Type B pancreatic cell (in vitro differentiated cells): Measurements from ENCODE around the gene PREP. TPM values are rescaled to one million over a fixed set of nuclear protein-coding genes. Genes with fewer than 3 reads are reported as not detected.

ENCODE experiments used
- DNase-seq: peaks from one replicate; pipeline ENCODE4 v3.0.0; 2021; ENCODE audit warnings: mixed read lengths; ENCODE audit not compliant: unreplicated experiment; ENCODE audit errors: extremely low spot score
- H3K27ac Mint-ChIP-seq: 2 replicates; pipeline ENCODE4 v1.8.0; 2021; ENCODE audit warnings: mild to moderate bottlenecking, mixed read lengths
- H3K27me3 Mint-ChIP-seq: 2 replicates; pipeline ENCODE4 v1.8.0; 2021; ENCODE audit warnings: mixed read lengths
- H3K36me3 Mint-ChIP-seq: 2 replicates; pipeline ENCODE4 v1.8.0; 2021; ENCODE audit warnings: mixed read lengths
- H3K4me1 Mint-ChIP-seq: one replicate; pipeline ENCODE4 v1.8.0; 2021; ENCODE audit warnings: mixed read lengths; ENCODE audit not compliant: unreplicated experiment
- H3K4me3 Mint-ChIP-seq: 2 replicates; pipeline ENCODE4 v1.8.0; 2021; ENCODE audit warnings: mild to moderate bottlenecking, mixed read lengths
- H3K9me3 Mint-ChIP-seq: 2 replicates; pipeline ENCODE4 v1.8.0; 2021; ENCODE audit warnings: mixed read lengths
- total RNA-seq: library from RNA; stranded (reverse); gene quantifications from 2 replicates; pipeline ENCODE4 v1.2.1, GENCODE V29; 2021; ENCODE audit warnings: low replicate concordance
- TF ChIP-seq, protein P1 (sequence below): fragments of 200-600 bp; sonication (generic); conservative IDR thresholded peaks from 2 replicates; pipeline ENCODE4 v1.5.0; 2021; ENCODE audit warnings: antibody characterized with exemption, mild to moderate bottlenecking

PREP gene
- total RNA-seq, 1 donor from 2014 or later = 54.4 TPM

DNA sequence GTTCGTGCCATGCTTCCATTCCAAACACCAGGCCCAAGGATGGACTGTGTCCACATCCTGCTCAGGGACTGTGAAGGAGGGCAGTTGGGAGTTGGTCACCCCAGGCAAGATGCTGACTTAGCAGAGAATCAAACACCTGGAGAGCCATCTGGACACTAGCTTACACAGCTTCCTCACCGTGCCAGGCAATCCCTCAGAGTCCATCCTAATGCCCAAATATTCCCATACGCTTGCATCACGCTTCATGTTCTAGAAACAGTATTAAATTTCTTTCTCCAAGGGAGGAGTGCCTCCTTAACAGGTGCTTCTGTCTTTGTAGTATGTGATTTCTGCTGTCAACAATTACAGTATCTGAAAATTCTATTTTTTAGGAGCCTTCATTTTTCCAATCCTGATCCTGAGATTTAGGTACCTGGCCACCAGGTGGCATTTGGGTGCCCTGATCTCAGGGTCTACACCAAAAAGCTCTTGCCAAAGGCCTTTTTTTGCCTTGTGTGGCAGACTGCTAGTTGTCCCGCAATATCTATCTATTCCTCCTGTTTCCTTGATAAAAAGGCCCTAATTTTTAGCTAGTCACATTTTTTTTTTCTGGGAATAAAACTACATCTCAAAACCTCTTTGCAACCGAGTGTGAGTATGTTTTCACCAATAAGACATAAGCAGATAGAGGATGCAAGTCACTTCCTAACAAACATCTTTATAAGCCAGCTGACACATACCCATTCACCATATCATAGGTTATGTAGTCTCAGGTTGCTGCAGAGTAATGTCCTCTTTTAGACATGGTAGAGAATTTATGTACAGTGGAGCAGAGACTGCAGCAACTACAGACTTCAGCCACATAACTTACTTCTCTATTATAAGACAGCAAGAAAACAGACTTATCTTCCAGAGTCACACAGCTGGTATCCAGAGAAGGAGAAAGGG lies 85.0 kb downstream of the PREP start:
- TF ChIP-seq, protein P1, sequence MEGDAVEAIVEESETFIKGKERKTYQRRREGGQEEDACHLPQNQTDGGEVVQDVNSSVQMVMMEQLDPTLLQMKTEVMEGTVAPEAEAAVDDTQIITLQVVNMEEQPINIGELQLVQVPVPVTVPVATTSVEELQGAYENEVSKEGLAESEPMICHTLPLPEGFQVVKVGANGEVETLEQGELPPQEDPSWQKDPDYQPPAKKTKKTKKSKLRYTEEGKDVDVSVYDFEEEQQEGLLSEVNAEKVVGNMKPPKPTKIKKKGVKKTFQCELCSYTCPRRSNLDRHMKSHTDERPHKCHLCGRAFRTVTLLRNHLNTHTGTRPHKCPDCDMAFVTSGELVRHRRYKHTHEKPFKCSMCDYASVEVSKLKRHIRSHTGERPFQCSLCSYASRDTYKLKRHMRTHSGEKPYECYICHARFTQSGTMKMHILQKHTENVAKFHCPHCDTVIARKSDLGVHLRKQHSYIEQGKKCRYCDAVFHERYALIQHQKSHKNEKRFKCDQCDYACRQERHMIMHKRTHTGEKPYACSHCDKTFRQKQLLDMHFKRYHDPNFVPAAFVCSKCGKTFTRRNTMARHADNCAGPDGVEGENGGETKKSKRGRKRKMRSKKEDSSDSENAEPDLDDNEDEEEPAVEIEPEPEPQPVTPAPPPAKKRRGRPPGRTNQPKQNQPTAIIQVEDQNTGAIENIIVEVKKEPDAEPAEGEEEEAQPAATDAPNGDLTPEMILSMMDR = peak; percentile 57
- no peak for DNase-seq
- peaks cover 39% of the 10 kb centered on the region for H3K36me3 Mint-ChIP-seq
- H3K27ac Mint-ChIP-seq = no peak overlapping the region
- H3K4me1 Mint-ChIP-seq = peaks cover 16% of the 10 kb centered on the region
- H3K4me3 Mint-ChIP-seq = no peak overlapping the region
- H3K27me3 Mint-ChIP-seq = no peaks in the 10 kb centered on the region
- no peaks in the 10 kb centered on the region for H3K9me3 Mint-ChIP-seq

DNA sequence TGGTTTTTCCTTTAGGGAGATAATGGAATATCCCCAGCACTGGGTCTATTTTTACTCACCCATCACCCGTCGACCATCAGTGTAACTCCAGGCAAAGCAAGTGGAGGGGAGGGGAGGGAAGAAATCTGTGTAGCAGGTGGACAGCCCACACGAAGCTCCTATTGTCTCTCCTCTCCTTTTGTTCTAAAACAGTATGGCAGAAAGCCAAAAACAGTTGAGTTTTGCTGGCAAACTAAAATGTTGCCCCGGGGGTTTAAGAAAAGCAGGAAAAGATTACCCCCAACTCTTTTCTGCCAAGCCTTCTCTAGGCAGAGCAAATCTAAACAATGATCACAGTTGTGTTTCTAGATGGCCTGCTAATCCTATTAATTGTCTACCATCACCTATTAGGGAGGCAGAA lies 89.7 kb downstream of the PREP start:
- TF ChIP-seq, protein P1 = no peak
- Mint-ChIP-seq H3K27ac (no peak overlapping the region), H3K27me3 (no peaks in the 10 kb centered on the region), H3K36me3 (peaks cover 27% of the 10 kb centered on the region), H3K9me3 (no peaks in the 10 kb centered on the region), H3K4me1 (no peaks in the 10 kb centered on the region), H3K4me3 (no peak overlapping the region)
- DNase-seq = no peak

DNA sequence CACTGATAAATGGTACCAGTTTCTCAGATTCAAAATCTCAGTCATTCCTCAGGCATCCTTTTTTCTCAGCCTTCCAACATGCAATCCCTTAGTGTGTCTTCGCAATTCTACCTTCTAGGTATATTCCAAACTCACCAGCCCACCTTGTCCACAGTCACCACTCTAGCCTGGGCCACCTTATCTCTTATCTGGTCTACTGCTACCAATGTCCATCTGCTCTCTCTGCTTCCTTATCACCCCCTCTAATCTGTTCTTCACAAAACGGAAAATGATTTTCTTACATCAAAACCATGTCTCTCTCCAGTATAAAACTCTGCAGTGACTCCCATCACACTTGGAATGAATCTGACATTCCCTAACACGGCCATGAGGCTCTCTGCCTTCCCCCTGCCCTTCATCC lies 91.9 kb downstream of the PREP start:
- Mint-ChIP-seq H3K27me3 (no peaks in the 10 kb centered on the region), H3K4me3 (no peak overlapping the region), H3K9me3 (no peaks in the 10 kb centered on the region), H3K4me1 (no peaks in the 10 kb centered on the region), H3K36me3 (peaks cover 14% of the 10 kb centered on the region), H3K27ac (no peak overlapping the region)
- no peak for DNase-seq
- TF ChIP-seq, protein P1 = no peak

DNA sequence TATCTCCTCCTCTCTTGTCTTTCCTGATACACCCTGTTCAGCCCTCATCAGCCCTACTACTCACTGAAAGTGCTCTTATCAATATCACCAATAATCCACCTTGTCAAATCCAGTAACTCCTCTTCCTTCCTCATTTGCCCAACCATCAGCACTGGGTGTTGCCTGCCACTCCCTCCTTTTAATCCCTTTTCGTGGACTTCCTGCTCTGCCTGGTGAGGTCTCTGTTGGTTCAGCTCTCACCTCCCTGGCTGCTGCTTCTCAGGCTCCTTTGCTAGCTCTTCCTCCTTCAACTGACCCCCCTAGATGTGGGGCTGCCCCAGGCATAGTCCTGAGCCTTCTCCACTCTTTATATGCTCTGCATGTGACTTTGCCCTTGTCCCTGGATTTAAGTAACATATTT lies 92.5 kb downstream of the PREP start:
- no peaks in the 10 kb centered on the region for H3K9me3 Mint-ChIP-seq
- H3K4me3 Mint-ChIP-seq = no peak overlapping the region
- peaks cover 2% of the 10 kb centered on the region for H3K4me1 Mint-ChIP-seq
- H3K36me3 Mint-ChIP-seq = peaks cover 13% of the 10 kb centered on the region
- TF ChIP-seq, protein P1 = no peak
- no peaks in the 10 kb centered on the region for H3K27me3 Mint-ChIP-seq
- H3K27ac Mint-ChIP-seq = no peak overlapping the region
- no peak for DNase-seq

DNA sequence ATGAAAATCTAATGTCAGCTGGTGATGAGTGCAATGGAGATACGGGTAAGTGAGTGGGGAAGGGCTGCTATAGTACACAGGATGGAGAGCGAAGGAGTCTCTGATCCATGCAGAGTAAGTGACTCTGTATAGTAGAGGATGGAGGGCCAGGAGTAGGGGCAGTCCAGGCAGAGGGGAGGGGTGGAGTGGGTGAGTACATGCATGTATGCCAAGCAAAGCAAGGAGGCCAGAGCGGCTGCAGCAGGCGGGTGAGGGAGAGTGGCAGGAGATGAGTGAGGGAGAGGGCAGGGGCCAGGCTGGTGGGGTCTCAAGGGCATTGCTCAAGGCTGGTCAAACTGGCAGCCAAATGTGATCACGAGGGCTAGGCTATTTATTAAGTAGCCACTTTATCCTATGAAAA lies 94.0 kb downstream of the PREP start:
- Mint-ChIP-seq H3K4me1 (peaks cover 6% of the 10 kb centered on the region), H3K36me3 (peaks cover 13% of the 10 kb centered on the region), H3K4me3 (no peak overlapping the region), H3K27me3 (no peaks in the 10 kb centered on the region), H3K27ac (no peak overlapping the region), H3K9me3 (no peaks in the 10 kb centered on the region)
- DNase-seq = no peak
- TF ChIP-seq, protein P1 = no peak
